ENCODE results near the gene NISCH.

NISCH gene

DNA sequence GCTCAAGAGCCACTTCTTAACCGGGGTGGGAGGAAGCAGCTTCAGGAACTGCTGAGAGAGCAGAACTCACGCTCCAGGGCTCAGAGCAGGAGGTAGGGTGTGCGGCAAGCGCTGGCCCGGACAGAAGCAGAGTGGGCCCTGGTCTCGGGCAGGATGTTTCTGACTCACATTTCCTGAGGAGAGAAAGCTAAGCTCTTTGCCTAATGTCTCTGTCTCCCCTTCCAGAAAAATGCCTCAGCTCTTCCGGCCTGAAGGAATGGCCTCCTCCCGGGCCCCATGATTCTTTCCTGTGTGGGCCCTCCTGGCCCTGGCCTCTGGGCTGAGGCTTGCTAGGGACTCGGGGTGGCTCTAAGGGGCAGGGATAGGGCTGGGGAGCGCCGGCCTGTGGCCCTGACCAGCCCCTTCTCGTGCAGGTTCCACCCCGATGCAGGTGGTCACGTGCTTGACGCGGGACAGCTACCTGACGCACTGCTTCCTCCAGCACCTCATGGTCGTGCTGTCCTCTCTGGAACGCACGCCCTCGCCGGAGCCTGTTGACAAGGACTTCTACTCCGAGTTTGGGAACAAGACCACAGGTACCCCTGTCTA lies 35.6 kb downstream of the NISCH start:
- no peak for DNase-seq (ENCODE audit: low read depth)

GRCh38 chr3:52492059-52492458 lies 36.7 kb downstream of the NISCH start:
- DNase-seq (ENCODE audit: low read depth): no peak

DNA sequence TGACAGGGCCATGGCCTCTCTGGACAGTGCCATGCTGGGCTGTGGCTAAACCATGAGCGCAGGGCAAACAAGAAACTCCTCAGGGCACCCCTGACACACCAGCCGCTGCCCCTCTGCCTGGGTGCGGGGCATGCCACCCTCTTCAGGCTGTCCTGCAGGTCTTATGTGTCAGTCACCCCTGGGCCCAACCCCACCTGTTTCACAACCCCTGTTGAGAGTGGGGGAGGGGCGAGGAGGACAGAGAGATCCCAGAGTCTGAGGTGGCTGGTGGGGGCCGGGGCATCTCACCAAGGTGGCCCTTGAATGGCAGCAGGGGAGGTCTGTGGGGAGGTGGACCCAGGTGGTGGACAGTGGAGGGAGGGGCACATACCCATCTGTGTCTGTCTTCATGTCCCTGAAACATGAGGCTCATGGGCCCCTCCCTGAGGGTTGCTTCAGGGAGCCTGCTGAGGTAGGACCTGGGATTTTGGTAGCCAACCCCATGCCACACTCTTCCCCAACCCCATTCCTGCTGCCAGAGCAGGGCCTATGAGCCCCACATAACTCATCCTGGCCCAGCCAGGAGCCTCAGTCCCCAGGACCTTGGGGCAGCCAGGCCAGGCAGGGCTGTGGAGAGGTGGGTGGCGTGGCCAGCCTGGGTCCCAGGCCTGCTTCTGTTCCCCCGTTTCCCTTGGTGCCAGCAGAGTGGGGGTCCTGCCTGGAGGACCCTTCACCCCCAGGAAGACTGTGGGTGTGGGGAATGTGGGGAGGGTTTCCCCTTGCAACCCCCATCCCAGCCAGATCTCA lies 38.0 kb downstream of the NISCH start:
- DNase-seq (ENCODE audit: low read depth): no peak

GRCh38 chr3:52494445-52494844 lies 39.0 kb downstream of the NISCH start:
- DNase-seq (ENCODE audit: low read depth): no peak

- no peak for DNase-seq (ENCODE audit: low read depth)
Measured at GRCh38 chr3:52494886-52495495, 39.6 kb downstream of the NISCH start, which contains the start of gene STAB1. Gene STAB1, plus strand, starts transcription at chr3:52495338. Its CDS starts 76 bp downstream, at chr3:52495414.

- DNase-seq (ENCODE audit: low read depth): no peak
Measured at GRCh38 chr3:52495777-52496602, 40.6 kb downstream of the NISCH start.

- DNase-seq (ENCODE audit: low read depth): no peak
Measured at GRCh38 chr3:52498137-52499054, 43.0 kb downstream of the NISCH start.

- no peak for DNase-seq (ENCODE audit: low read depth)
Measured at GRCh38 chr3:52501046-52501445, 45.6 kb downstream of the NISCH start.

GRCh38 chr3:52502001-52502400 lies 46.6 kb downstream of the NISCH start:
- no peak for DNase-seq (ENCODE audit: low read depth)

- DNase-seq (ENCODE audit: low read depth): no peak
Measured at GRCh38 chr3:52502808-52503350, 47.5 kb downstream of the NISCH start.

DNA sequence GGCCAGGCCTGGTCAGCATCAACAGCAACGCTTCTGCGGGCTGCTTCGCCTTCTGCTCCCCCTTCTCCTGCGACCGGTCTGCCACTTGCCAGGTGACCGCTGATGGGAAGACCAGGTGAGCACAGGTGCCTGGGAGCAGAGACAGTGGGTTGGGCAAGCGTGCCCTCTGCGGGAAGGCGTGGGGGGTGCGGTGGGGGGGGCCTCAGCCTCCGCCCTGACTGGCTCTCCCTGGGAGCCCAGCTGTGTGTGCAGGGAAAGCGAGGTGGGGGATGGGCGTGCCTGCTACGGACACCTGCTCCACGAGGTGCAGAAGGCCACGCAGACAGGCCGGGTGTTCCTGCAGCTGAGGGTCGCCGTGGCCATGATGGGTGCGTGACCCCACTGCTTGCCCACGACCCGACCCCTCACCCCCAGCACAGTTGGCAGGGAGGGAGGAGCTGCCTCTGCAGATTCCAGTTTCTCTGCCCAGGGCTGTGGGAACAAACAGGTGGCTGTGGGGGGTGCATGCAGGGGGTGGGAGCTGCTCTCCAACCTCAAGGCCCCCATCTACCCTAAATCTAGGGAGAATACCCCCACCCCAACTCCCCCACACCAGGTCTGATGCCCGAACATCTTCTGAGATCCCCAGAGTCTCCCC lies 48.5 kb downstream of the NISCH start:
- DNase-seq (ENCODE audit: low read depth): no peak

- no peak for DNase-seq (ENCODE audit: low read depth)
Measured at GRCh38 chr3:52504977-52505376, 49.6 kb downstream of the NISCH start.

- DNase-seq (ENCODE audit: low read depth): no peak
Measured at GRCh38 chr3:52506266-52506966, 51.0 kb downstream of the NISCH start.

GRCh38 chr3:52507359-52507758 lies 52.0 kb downstream of the NISCH start:
- no peak for DNase-seq (ENCODE audit: low read depth)

DNA sequence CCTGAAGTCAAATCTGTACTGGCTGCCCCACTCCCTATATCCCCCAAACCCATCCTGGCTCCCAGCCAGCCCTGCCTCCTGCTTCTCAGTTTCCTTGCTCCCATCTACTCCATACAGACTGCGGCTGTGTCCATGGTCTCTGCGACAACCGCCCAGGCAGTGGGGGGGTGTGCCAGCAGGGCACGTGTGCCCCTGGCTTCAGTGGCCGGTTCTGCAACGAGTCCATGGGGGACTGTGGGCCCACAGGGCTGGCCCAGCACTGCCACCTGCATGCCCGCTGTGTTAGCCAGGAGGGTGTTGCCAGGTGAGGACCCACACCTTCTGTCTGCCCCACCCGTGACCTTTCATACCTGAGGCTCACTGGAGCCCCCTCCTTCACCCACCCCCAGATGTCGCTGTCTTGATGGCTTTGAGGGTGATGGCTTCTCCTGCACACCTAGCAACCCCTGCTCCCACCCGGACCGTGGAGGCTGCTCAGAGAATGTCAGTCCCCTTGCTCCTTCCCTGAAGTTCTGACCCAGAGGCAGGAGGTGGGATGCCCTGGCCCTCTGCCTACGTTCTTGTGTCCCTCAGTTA lies 54.4 kb downstream of the NISCH start:
- no peak for DNase-seq (ENCODE audit: low read depth)

DNA sequence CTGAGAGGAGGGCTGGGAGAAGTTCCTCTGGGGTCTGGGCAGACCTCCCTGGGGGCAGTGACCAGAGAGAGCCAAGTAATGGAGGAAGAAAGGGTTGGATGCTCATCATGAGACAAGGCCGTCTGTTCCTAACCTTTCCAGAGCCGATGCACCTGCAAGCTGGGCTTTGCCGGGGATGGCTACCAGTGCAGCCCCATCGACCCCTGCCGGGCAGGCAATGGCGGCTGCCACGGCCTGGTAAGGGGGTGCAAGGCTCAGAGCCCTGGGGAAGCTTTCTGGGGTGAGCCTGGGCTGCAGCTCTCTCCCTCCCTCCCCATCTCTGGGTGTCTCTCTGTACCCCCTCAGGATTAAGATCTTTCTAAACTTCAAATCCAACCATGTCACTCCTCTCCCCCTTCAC lies 56.1 kb downstream of the NISCH start:
- no peak for DNase-seq (ENCODE audit: low read depth)

GRCh38 chr3:52512105-52512504 lies 56.7 kb downstream of the NISCH start:
- no peak for DNase-seq (ENCODE audit: low read depth)

GRCh38 chr3:52512727-52513126 lies 57.3 kb downstream of the NISCH start:
- no peak for DNase-seq (ENCODE audit: low read depth)

- DNase-seq (ENCODE audit: low read depth): no peak
Measured at GRCh38 chr3:52513281-52513680, 57.9 kb downstream of the NISCH start.

- DNase-seq (ENCODE audit: low read depth): no peak
Measured at GRCh38 chr3:52514576-52514975, 59.2 kb downstream of the NISCH start.

All from activated T-cell treated with anti-CD3 and anti-CD28 coated beads for 48 hours (primary cell).